ENCODE measurements around the gene IFITM5. TPM values are rescaled to one million over a fixed set of nuclear protein-coding genes. Genes with fewer than 3 reads are reported as not detected.
"Not testable (repeated sequence)": the region's sequence is repeated elsewhere in the genome, so short reads cannot be mapped to it uniquely, and the experiment has no call there.

Gene IFITM5
- total RNA-seq, 1 experiment from 2014 or later: not detected

DNA sequence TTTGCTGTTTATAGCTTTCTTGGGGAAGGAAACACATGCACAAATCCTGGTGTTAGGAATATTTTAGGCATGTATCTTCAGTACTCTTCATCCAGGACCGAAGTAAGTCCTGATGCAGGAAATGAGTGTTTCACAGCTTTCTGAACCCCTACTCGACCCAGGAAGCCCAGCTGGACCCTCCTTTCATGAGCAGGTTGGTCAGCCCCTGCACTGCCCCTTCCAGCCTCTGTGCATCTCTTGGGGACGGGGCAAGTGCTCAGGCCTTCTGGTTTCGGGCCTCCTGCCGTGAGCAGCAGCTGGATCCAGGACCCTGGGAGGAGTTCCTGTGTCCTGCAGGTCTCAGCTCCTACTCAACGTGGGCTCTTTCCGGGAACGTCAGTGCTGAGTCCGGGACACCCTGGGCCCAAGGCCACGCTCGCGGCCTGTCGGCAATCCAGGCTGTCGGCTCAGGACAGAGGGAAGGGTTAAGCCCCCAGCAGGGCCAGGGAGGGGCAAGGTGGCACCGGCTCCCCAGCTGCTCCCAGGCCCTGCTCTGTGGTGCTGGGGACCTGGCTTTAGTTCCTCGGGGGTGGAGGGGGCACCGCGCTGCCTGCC is 10.8 kb upstream of the IFITM5 start:
- H3K27me3 ChIP-seq; H3K27ac ChIP-seq; DNase-seq; H3K9me3 ChIP-seq (replicated peaks); H3K36me3 ChIP-seq; H3K4me3 ChIP-seq: not testable (repeated sequence)
- peaks cover 15% of the 10 kb centered on the region for H3K4me1 ChIP-seq

DNA sequence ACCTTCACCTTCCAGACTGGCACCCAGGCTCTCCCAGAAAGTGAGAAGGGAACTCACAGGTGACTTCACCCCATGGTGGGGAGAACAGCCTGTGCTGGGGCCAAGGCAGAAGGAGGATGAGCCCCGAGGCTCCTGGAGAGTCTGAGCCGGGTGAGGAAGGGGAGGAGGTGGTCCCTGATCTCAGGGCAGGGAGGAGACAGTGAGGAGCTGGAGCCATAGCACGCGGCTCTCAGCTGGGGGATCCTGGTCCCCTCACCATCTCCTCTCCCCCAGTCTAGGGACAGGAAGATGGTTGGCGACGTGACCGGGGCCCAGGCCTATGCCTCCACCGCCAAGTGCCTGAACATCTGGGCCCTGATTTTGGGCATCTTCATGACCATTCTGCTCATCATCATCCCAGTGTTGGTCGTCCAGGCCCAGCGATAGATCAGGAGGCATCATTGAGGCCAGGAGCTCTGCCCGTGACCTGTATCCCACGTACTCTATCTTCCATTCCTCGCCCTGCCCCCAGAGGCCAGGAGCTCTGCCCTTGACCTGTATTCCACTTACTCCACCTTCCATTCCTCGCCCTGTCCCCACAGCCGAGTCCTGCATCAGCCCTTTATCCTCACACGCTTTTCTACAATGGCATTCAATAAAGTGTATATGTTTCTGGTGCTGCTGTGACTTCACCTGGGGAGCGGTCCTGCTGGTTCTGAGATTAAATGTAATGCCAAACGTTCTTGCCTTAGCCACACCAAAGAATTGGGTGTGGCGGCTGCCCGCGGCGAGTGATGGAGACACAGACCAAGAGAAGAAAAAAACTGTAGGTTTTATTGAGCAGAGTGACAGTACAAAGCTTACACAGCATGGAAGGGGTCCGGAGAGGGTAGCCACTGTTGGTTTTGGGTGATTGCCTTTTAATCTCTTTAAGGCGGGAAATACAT is 9.7 kb upstream of the IFITM5 start:
- H3K9me3 ChIP-seq (replicated peaks); H3K27ac ChIP-seq; H3K27me3 ChIP-seq; DNase-seq; H3K36me3 ChIP-seq: not testable (repeated sequence)
- H3K4me1 ChIP-seq: peaks cover 15% of the 10 kb centered on the region
- peak overlapping the region; percentile 59 for H3K4me3 ChIP-seq

GRCh38 chr11:307766-308708 is 8.7 kb upstream of the IFITM5 start, which contains the start of gene IFITM2:
Gene IFITM2 (plus strand): TSS chr11:307816. CDS start chr11:308193, 377 bp downstream.
- not testable (repeated sequence) for H3K27me3 ChIP-seq; H3K36me3 ChIP-seq; H3K9me3 ChIP-seq (replicated peaks)
- peak within 1 kb of the TSS; percentile 63; the same call in 1 of the 2 replicates for H3K27ac ChIP-seq
- H3K4me1 ChIP-seq: peaks cover 10% of the 10 kb centered on the region
- peak within 1 kb of the TSS; percentile 59 for H3K4me3 ChIP-seq
- peak; percentile 72 to 86 for DNase-seq

- Histone ChIP-seq H3K36me3 (no peaks in the 10 kb centered on the region), H3K27me3 (no peaks in the 10 kb centered on the region), H3K4me1 (peaks cover 10% of the 10 kb centered on the region), H3K9me3 (replicated peaks) (no peaks in the 10 kb centered on the region), H3K4me3 (no peak overlapping the region), H3K27ac (no peak overlapping the region)
- DNase-seq: no peak
Observed at GRCh38 chr11:306645-307371, 7.5 kb upstream of the IFITM5 start.

GRCh38 chr11:305844-306211 is 6.5 kb upstream of the IFITM5 start:
- H3K4me1 ChIP-seq: peaks cover 10% of the 10 kb centered on the region
- H3K36me3 ChIP-seq: no peaks in the 10 kb centered on the region
- no peak overlapping the region for H3K27ac ChIP-seq
- DNase-seq: no peak
- H3K4me3 ChIP-seq: no peak overlapping the region
- no peaks in the 10 kb centered on the region for H3K9me3 ChIP-seq (replicated peaks)
- no peaks in the 10 kb centered on the region for H3K27me3 ChIP-seq

GRCh38 chr11:304915-305843 is 5.9 kb upstream of the IFITM5 start:
- no peak overlapping the region for H3K4me3 ChIP-seq
- peaks cover 13% of the 10 kb centered on the region for H3K4me1 ChIP-seq
- no peak overlapping the region for H3K27ac ChIP-seq
- H3K36me3 ChIP-seq: no peaks in the 10 kb centered on the region
- DNase-seq: peak in 1 of 2 experiments; percentile 63
- H3K9me3 ChIP-seq (replicated peaks): no peaks in the 10 kb centered on the region
- H3K27me3 ChIP-seq: no peaks in the 10 kb centered on the region

DNA sequence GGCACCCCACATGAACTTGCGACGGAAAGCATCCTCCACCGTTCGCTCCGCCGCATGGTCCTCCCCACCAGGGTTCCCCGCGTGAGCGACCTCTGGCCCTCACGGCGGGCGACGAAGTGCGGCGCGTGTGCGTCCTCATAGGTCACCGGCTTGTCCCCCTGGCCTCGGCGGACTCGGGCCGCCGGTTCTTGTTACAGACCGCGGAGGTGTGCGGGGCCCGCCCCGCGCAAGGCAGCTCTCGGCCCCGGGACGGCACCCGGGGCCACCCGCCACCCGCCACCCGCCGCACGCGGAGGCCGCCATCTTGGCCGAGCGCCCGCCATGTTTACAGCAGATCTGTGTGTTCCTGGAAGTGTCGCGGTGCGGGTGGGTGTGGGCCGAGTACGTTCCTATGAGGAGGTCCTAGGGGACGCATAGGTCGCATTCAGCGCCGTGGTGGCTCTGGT is 4.8 kb upstream of the IFITM5 start:
- Histone ChIP-seq H3K27ac (no peak overlapping the region), H3K4me1 (peaks cover 15% of the 10 kb centered on the region), H3K9me3 (replicated peaks) (no peaks in the 10 kb centered on the region), H3K27me3 (no peaks in the 10 kb centered on the region), H3K36me3 (no peaks in the 10 kb centered on the region), H3K4me3 (no peak overlapping the region)
- no peak for DNase-seq

DNA sequence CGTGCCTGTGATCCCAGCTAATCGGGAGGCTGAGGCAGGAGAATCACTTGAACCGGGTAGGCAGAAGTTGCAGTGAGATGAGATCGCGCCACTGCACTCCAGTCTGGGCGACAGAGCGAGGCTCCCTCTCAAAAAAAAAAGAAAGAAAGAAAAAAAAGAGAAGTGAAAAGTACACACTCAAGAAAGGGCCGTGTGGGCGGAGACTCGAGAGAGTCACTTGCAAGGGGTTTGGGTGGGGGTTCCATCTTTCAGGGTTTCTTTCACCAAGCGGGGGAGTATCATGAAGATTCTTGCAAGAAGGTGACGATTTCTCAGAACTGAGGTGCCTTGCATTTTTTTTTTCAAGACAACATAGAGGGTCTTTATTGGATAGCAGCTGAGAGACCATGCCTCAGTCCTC is 4.0 kb upstream of the IFITM5 start:
- Histone ChIP-seq H3K36me3 (no peaks in the 10 kb centered on the region), H3K27ac (no peak overlapping the region), H3K4me3 (no peak overlapping the region), H3K9me3 (replicated peaks) (no peaks in the 10 kb centered on the region), H3K4me1 (peaks cover 15% of the 10 kb centered on the region), H3K27me3 (no peaks in the 10 kb centered on the region)
- DNase-seq: no peak

DNA sequence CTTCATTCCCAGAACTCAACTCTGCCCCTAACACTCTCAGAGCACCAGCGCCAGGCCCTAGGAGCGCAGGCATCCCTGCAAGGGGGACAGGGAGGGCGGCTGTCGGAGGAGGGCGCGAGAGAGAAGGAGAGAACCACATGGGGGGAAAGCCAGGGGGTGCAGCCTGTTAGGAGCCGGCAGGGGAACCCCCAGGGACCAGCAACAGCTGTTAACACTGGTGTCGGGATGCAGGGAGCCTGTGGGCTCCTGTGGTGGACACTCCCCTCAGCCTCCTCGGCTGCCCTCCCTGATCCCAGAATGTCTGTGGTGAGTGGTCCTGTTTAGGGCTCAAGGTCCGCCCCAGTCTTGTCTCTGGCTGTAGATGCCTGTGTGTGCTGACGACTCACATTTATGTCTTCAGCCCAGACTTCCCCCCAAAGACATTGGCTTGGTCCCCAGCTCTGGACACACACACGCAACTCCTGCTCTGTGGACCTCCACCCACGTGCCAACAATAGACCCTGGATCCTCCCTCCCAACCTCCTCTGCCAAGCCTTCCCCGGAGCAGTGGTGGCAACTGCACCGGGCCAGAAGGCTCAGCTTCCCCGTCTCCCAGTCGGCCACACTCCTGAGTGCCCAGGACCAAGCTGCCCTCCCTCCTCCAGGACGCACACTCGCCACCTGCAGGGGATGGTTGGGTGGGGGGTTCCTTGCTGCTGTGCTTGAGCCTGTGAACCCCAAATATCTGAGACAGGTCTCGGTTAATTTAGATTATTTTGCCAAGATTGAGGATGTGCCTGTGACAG is 817 bp upstream of the IFITM5 start:
- H3K4me3 ChIP-seq: no peak overlapping the region
- DNase-seq: peak; percentile 87 to 88
- H3K9me3 ChIP-seq (replicated peaks): no peaks in the 10 kb centered on the region
- H3K36me3 ChIP-seq: no peaks in the 10 kb centered on the region
- H3K27me3 ChIP-seq: no peaks in the 10 kb centered on the region
- H3K27ac ChIP-seq: no peak overlapping the region
- H3K4me1 ChIP-seq: peaks cover 14% of the 10 kb centered on the region; the same call in 1 of the 2 replicates

- Histone ChIP-seq H3K9me3 (replicated peaks) (no peaks in the 10 kb centered on the region), H3K27ac (no peak overlapping the region), H3K4me1 (peaks cover 14% of the 10 kb centered on the region; the same call in 1 of the 2 replicates), H3K36me3 (no peaks in the 10 kb centered on the region), H3K27me3 (no peaks in the 10 kb centered on the region), H3K4me3 (no peak overlapping the region)
- DNase-seq: no peak
Observed at GRCh38 chr11:298406-299065, 790 bp downstream of the IFITM5 start.

DNA sequence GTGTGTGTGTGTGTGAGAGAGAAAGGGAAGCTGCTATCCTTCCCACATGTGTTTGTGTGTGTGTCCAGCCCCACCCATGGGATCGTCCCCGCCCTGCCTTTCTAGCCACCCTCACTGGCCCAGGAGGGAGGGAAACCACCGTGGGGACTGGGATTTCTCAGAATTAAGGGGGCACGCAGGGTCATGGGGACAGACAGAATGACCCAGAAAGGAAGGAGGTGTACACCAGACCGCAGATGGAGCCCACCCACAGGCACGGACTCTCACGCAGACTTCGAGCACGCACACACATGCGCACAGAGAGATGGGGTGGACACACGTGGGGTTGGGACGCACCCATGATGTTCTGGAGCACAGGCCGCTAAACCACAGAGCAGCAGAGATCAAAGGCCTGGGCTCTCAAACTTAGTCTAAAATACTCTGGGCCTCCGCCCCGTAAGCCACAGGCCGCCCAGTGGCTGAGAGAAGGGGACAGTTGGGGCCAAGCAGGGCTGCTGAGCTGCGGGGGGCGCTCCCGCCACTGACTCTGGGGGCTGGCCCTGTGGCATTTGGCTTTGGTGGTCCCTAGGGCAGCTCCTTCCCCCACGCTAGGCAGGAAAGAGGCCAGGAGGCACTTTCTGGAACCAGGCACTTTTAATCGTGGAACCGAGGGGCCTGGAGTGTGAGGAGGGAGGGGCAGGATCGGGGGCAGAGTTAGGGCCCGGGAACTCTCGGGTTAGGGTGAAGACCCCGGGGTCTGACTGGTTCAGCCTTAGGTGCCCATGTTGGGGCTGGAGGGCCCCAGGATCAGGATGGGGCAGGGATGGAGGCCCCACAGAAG is 1.5 kb downstream of the IFITM5 start:
- Histone ChIP-seq H3K4me3 (no peak overlapping the region), H3K36me3 (no peaks in the 10 kb centered on the region), H3K9me3 (replicated peaks) (no peaks in the 10 kb centered on the region), H3K4me1 (peaks cover 14% of the 10 kb centered on the region; the same call in 1 of the 2 replicates), H3K27ac (no peak overlapping the region), H3K27me3 (no peaks in the 10 kb centered on the region)
- peak; percentile 40 to 45 for DNase-seq

Measured in SJCRH30 (cell line).